ENCODE measurements around the gene EPB41L5. TPM values are rescaled to one million over a fixed set of nuclear protein-coding genes. Genes with fewer than 3 reads are reported as not detected.

The EPB41L5 gene
- total and polyA plus RNA-seq, 2 donors (not counting 3 experiments of a cell fraction or from before 2014, with no cell fraction given) = 8.4 to 13.6 TPM

DNA sequence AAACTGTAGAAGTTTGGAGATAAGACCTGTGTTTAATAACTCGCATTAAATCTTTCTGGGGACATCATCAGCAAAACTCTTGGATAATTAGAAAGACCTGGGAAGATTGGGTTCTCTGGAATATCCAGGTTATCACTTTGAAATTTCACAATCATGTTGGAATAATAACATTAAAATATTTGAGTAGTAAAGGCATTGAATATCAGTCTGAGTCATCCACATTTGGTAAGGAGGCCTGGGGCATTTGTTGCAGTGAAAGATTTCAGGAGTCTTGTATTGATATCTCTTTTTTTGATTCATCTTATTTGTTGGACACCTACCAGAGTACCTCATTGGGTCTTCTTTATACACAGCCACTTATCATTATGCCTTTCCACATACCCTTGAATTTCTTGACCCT, 95.9 kb downstream of the EPB41L5 start:
- dilution Hi-C loops (cut with MboI; ENCODE audit: extremely low pct_ligation_motif_present, low sequenced_read_pairs) = no loop called here
- FAIRE-seq = no peak
- Histone ChIP-seq H3K4me2 (ENCODE audit: insufficient read depth, low read length) (peak overlapping the region; percentile 71), H3K27ac (ENCODE audit: insufficient read depth, low read depth, low read length) (no peak overlapping the region), H3K4me1 (ENCODE audit: control insufficient read depth, extremely low read depth, insufficient read depth, low read length) (peaks cover 26% of the 10 kb centered on the region), H3K9ac (replicated peaks; ENCODE audit: extremely low read depth, insufficient read depth, low read length) (no peak overlapping the region), H3K27me3 (ENCODE audit: control insufficient read depth in 2 of 2, insufficient read depth in 2 of 2, low read length in 2 of 2) (no peaks in the 10 kb centered on the region), H3K4me3 (replicated peaks in 1 of 3; ENCODE audit: insufficient read depth in 1 of 3, low read depth in 1 of 3, low read length in 3 of 3) (no peak overlapping the region), H2AFZ (ENCODE audit: low read depth, low read length) (no peak overlapping the region), H3K9me3 (replicated peaks; ENCODE audit: control insufficient read depth, insufficient read depth, low read length) (no peaks in the 10 kb centered on the region), H3K36me3 (ENCODE audit: control insufficient read depth in 2 of 2, extremely low read depth in 1 of 2, insufficient read depth in 2 of 2, low read length in 2 of 2) (no peaks in the 10 kb centered on the region), H3K9me1 (replicated peaks; ENCODE audit: control insufficient read depth, extremely low read depth, insufficient read depth, low read length) (no peaks in the 10 kb centered on the region), H4K20me1 (replicated peaks; ENCODE audit: control insufficient read depth, extremely low read depth, insufficient read depth, low read length) (no peaks in the 10 kb centered on the region), H3K79me2 (ENCODE audit: control insufficient read depth, insufficient read depth, low read length) (no peaks in the 10 kb centered on the region)
- intact Hi-C loops (cut with micrococcal nuclease) = loop anchor here (1.0 to 10.0 kb wide), 8 partner anchors 24 to 461 kb away; partner anchors contain the start of gene EPB41L5
- BruUV-seq (replicated peaks) = no TSS peak
- ChIA-PET CTCF (interaction anchor here (0.9 to 4.1 kb wide), 15 partner anchors 9 to 406 kb away, joined by 3 to 255 read pairs (median 4); partner anchors contain the start of gene EPB41L5), POLR2A (interaction anchor here (1.1 kb wide), 1 partner anchor 24 kb away, joined by 6 read pairs; no protein-coding TSS in a partner anchor)
- peak; percentile 43 for DNase-seq (ENCODE audit: low read depth, low spot score)
- TF ChIP-seq, protein P1, sequence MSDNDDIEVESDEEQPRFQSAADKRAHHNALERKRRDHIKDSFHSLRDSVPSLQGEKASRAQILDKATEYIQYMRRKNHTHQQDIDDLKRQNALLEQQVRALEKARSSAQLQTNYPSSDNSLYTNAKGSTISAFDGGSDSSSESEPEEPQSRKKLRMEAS (IDR thresholded peaks at IDR 0.05; ENCODE audit: insufficient read depth, insufficient read length) = no peak
- TF ChIP-seq FOS (IDR thresholded peaks at IDR 0.05; ENCODE audit: borderline replicate concordance, insufficient read depth, low read length) = peak; percentile 20

GRCh38 chr2:120109186-120110061, 96.5 kb downstream of the EPB41L5 start:
- Histone ChIP-seq H3K27ac (ENCODE audit: insufficient read depth, low read depth, low read length) (no peak overlapping the region), H3K36me3 (ENCODE audit: control insufficient read depth in 2 of 2, extremely low read depth in 1 of 2, insufficient read depth in 2 of 2, low read length in 2 of 2) (no peaks in the 10 kb centered on the region), H2AFZ (ENCODE audit: low read depth, low read length) (no peak overlapping the region), H3K4me1 (ENCODE audit: control insufficient read depth, extremely low read depth, insufficient read depth, low read length) (peaks cover 26% of the 10 kb centered on the region), H3K9me3 (replicated peaks; ENCODE audit: control insufficient read depth, insufficient read depth, low read length) (no peaks in the 10 kb centered on the region), H3K9ac (replicated peaks; ENCODE audit: extremely low read depth, insufficient read depth, low read length) (no peak overlapping the region), H3K9me1 (replicated peaks; ENCODE audit: control insufficient read depth, extremely low read depth, insufficient read depth, low read length) (no peaks in the 10 kb centered on the region), H3K4me3 (replicated peaks in 1 of 3; ENCODE audit: insufficient read depth in 1 of 3, low read depth in 1 of 3, low read length in 3 of 3) (no peak overlapping the region), H3K27me3 (ENCODE audit: control insufficient read depth in 2 of 2, insufficient read depth in 2 of 2, low read length in 2 of 2) (no peaks in the 10 kb centered on the region), H3K79me2 (ENCODE audit: control insufficient read depth, insufficient read depth, low read length) (no peaks in the 10 kb centered on the region), H4K20me1 (replicated peaks; ENCODE audit: control insufficient read depth, extremely low read depth, insufficient read depth, low read length) (no peaks in the 10 kb centered on the region), H3K4me2 (ENCODE audit: insufficient read depth, low read length) (peak overlapping the region; percentile 71)
- no TSS peak for BruUV-seq (replicated peaks)
- DNase-seq (ENCODE audit: low read depth, low spot score) (peak; percentile 64), FAIRE-seq (peak; percentile 66)
- intact Hi-C loops (cut with micrococcal nuclease) = loop anchor here (1.0 to 10.0 kb wide), 6 partner anchors 66 to 571 kb away; partner anchors contain the start of gene EPB41L5
- dilution Hi-C loops (cut with MboI; ENCODE audit: extremely low pct_ligation_motif_present, low sequenced_read_pairs) = no loop called here
- ChIA-PET CTCF (interaction anchor here (0.9 to 4.1 kb wide), 15 partner anchors 9 to 407 kb away, joined by 3 to 255 read pairs (median 4); partner anchors contain the start of gene EPB41L5), POLR2A (no interaction called here)
- TF ChIP-seq FOS (IDR thresholded peaks at IDR 0.05; ENCODE audit: borderline replicate concordance, insufficient read depth, low read length) (no peak), GATA2 (IDR thresholded peaks at IDR 0.05; ENCODE audit: insufficient read depth, insufficient read length, low read depth, low read length) (peak; percentile 72), POLR2A (IDR thresholded peaks at IDR 0.05; ENCODE audit: low read depth, low read length) (no peak), POLR2AphosphoS5 (IDR thresholded peaks at IDR 0.05; ENCODE audit: insufficient read depth, low read depth, low read length) (peak; percentile 44), CTCF (IDR thresholded peaks at IDR 0.05; ENCODE audit: extremely low read depth in 1 of 2, insufficient read depth in 1 of 2, low read depth in 1 of 2, low read length in 2 of 2) (peak; percentile 18 to 30)
- TF ChIP-seq, protein P1 (IDR thresholded peaks at IDR 0.05; ENCODE audit: insufficient read depth, insufficient read length) = no peak
